IPS-11a (cell line): ENCODE results near the gene CRABP1.
"Not testable (repeated sequence)": the region's sequence is repeated elsewhere in the genome, so short reads cannot be mapped to it uniquely, and the experiment has no call there.

Experiments
- H3K4me3 ChIP-seq: one replicate; pipeline ENCODE4 v1.5.1; 2013; ENCODE audit warnings: low read depth, low read length, control low read depth

CRABP1 gene

GRCh38 chr15:78369161-78369560, 29.0 kb downstream of the CRABP1 start:
- no peak overlapping the region for H3K4me3 ChIP-seq

- H3K4me3 ChIP-seq, result no peak overlapping the region
These were observed 29.9 kb downstream of the CRABP1 start for GRCh38 chr15:78370013-78370412.

GRCh38 chr15:78372880-78373279, 32.7 kb downstream of the CRABP1 start:
- H3K4me3 ChIP-seq, result no peak overlapping the region

GRCh38 chr15:78374436-78375393, 34.6 kb downstream of the CRABP1 start:
- H3K4me3 ChIP-seq, result no peak overlapping the region

GRCh38 chr15:78380143-78380542, 40.0 kb downstream of the CRABP1 start:
- not testable (repeated sequence) for H3K4me3 ChIP-seq

- no peak overlapping the region for H3K4me3 ChIP-seq
These were observed 42.1 kb downstream of the CRABP1 start for GRCh38 chr15:78382114-78382880.

GRCh38 chr15:78384651-78385050, 44.5 kb downstream of the CRABP1 start:
- no peak overlapping the region for H3K4me3 ChIP-seq

- no peak overlapping the region for H3K4me3 ChIP-seq
These were observed 47.3 kb downstream of the CRABP1 start for GRCh38 chr15:78387246-78388037.

GRCh38 chr15:78388865-78389264, 48.7 kb downstream of the CRABP1 start:
- H3K4me3 ChIP-seq, result no peak overlapping the region

GRCh38 chr15:78389322-78389721, 49.2 kb downstream of the CRABP1 start:
- H3K4me3 ChIP-seq, result no peak overlapping the region

- H3K4me3 ChIP-seq, result no peak overlapping the region
These were observed 49.6 kb downstream of the CRABP1 start for GRCh38 chr15:78389738-78390137.

- no peak overlapping the region for H3K4me3 ChIP-seq
These were observed 50.1 kb downstream of the CRABP1 start for GRCh38 chr15:78390242-78390641.

- H3K4me3 ChIP-seq, result no peak overlapping the region
These were observed 50.7 kb downstream of the CRABP1 start for GRCh38 chr15:78390826-78391225.

- H3K4me3 ChIP-seq, result no peak overlapping the region
These were observed 51.6 kb downstream of the CRABP1 start for GRCh38 chr15:78391781-78392180.

- H3K4me3 ChIP-seq, result no peak overlapping the region
These were observed 52.3 kb downstream of the CRABP1 start for GRCh38 chr15:78392430-78392829.

GRCh38 chr15:78393137-78393536, 53.0 kb downstream of the CRABP1 start:
- H3K4me3 ChIP-seq, result no peak overlapping the region

- H3K4me3 ChIP-seq, result no peak overlapping the region
These were observed 53.9 kb downstream of the CRABP1 start for GRCh38 chr15:78394026-78394425.

- no peak overlapping the region for H3K4me3 ChIP-seq
These were observed 54.9 kb downstream of the CRABP1 start for GRCh38 chr15:78394981-78395616.

- H3K4me3 ChIP-seq, result no peak overlapping the region
These were observed 56.1 kb downstream of the CRABP1 start for GRCh38 chr15:78396186-78396814.

- H3K4me3 ChIP-seq, result no peak overlapping the region
These were observed 56.8 kb downstream of the CRABP1 start for GRCh38 chr15:78396976-78397375.
